ENCODE data around the gene RAB11FIP5. TPM values are rescaled to one million over a fixed set of nuclear protein-coding genes. Genes with fewer than 3 reads are reported as not detected.
"Not testable (repeated sequence)": the region's sequence is repeated elsewhere in the genome, so short reads cannot be mapped to it uniquely, and the experiment has no call there.

Gene RAB11FIP5
- total RNA-seq, 2 experiments from 2014 or later: 22.6 to 24.0 TPM

DNA sequence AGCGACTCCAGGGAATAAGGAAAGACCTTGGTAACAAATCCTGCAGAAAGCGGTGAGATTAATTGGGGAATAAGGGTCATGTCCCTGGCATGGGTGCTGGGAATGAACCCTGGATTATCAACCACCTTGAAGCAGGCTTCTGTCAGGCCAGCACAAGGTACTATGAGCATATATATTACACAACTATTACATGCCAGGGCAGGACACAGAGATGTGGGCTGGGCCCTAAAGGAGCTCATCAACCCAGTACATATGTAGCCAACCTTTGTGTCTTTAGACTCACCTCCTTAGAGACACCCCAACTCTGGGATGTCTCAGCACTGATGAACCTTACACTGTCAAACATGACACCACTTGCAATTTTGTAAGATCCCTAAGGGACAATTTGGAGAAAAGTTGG lies 44.6 kb downstream of the RAB11FIP5 start:
- no peaks in the 10 kb centered on the region for H3K36me3 Mint-ChIP-seq (ENCODE audit: low read depth)
- ChIA-PET POLR2A (no interaction called here), CTCF (no interaction called here)
- H3K27me3 Mint-ChIP-seq: peaks cover 3% of the 10 kb centered on the region
- H3K4me3 Mint-ChIP-seq: no peak overlapping the region
- H3K4me1 Mint-ChIP-seq: peaks cover 28% of the 10 kb centered on the region
- H3K27ac Mint-ChIP-seq: no peak overlapping the region
- DNase-seq: no peak
- no peaks in the 10 kb centered on the region for H3K9me3 Mint-ChIP-seq

DNA sequence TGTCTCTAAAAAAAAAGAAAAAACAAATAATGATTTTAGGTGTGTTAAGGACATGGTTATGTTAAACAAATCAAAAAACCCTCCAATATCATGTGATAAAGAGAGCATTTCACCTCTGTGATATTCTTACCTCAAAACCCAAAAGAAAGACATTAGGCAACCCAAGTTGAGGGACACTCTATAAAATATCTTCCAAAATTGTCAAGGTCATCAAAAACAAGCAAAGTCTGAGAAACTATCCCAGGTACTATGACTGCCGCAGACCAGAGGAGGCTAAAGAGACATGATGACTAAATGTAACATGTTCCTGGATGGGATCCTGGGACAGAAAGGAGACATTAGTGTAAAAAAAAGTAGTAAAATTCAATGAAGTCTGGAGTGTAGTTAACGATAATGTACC lies 45.7 kb downstream of the RAB11FIP5 start:
- Mint-ChIP-seq H3K36me3 (ENCODE audit: low read depth) (no peaks in the 10 kb centered on the region), H3K4me1 (peaks cover 26% of the 10 kb centered on the region), H3K27ac (no peak overlapping the region), H3K9me3 (no peaks in the 10 kb centered on the region), H3K27me3 (peaks cover 3% of the 10 kb centered on the region), H3K4me3 (no peak overlapping the region)
- ChIA-PET CTCF (no interaction called here), POLR2A (no interaction called here)
- DNase-seq: no peak

DNA sequence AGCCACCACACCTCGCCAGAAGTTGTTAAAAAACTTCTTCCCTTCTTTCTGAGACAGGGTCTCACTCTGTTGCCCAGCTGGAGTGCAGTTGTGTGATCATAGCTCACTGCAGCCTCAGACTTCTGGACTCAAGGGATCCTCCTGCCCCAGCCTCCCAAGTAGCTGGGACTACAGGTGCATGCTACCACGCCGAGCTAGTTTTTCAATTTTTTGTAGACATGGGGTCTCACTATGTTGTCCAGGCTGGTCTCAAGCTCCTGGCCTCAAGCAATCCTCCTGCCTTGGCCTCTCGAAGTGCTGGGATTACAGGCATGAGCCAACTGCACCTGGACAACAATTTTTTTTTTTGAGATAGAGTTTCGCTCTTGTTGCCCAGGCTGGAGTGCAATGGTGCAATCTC lies 47.7 kb downstream of the RAB11FIP5 start:
- peaks cover 19% of the 10 kb centered on the region for H3K4me1 Mint-ChIP-seq
- DNase-seq; POLR2A ChIA-PET; H3K27ac Mint-ChIP-seq; H3K36me3 Mint-ChIP-seq (ENCODE audit: low read depth); CTCF ChIA-PET; H3K4me3 Mint-ChIP-seq; H3K9me3 Mint-ChIP-seq; H3K27me3 Mint-ChIP-seq: not testable (repeated sequence)

DNA sequence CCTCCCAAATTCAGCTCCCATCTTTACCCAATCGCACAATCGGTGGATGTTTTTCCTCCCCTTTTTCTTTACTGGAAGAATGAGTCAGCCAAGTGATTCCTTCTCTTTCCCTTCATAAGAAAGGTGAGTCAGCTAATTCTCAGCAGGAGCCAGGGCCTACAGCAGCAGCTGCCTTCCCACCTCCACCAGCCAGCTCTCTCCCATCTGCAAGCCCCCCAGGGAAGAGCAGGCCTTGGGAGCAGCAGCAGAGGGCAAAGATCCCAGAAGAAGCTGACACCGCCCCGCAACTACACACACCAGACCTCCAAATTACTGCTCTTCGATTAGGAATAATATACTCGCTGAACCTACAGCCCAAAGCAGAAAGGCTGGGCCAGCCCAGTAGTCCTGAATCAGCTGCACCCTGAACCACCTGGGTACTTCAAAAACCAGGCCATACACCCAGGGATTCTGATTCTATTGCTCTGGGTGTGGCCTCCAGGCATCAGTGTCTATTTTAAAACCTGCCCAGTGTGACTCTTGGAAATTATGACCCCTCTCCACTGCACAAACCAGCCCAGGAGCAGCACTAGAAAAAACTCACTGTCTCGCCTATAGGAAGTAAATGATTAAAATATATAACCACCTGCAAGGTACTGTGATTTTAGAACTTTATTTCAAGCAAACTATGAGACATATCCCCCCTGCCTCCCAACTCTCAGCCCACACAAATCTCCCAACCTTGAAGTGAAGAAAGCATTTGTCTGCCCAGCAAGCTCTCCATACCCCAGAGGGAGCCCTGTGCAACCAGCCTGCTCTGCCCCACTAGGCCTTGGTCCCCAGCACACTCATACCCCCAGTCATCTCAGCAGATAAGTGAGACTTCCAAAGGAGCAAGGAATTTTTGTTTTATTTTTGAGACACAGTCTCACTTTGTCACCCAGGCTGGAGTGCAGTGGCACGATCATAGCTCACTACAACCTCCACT lies 48.6 kb downstream of the RAB11FIP5 start:
- POLR2A ChIA-PET: no interaction called here

DNA sequence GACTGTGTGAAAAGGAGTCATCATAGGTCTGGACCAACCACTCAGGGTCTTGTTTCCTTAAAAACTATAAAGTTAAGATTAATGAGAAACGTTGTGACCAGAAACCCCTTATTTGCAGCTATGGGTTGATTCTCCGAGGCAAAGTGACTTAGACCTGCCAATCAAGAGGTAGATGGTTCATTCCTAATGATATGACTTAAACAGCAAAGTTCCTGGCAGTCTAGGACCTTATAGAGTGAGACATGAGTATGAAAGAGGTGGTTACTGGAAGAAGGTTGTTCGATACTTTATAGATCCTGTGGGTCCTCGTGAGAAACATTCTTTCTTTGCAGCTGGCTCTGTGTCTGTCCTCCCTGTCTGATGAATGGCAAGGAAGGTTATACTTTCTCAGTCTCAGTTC lies 49.3 kb downstream of the RAB11FIP5 start:
- Mint-ChIP-seq H3K36me3 (ENCODE audit: low read depth) (no peaks in the 10 kb centered on the region), H3K4me3 (no peak overlapping the region), H3K9me3 (no peaks in the 10 kb centered on the region), H3K4me1 (peaks cover 8% of the 10 kb centered on the region), H3K27ac (no peak overlapping the region), H3K27me3 (no peaks in the 10 kb centered on the region)
- ChIA-PET POLR2A (no interaction called here), CTCF (interaction anchor here (2.1 kb wide), 1 partner anchor 114 kb away, joined by 5 read pairs; no protein-coding TSS in a partner anchor)
- no peak for DNase-seq

More for the DNA sequence above, 48.6 kb downstream of the RAB11FIP5 start:
- H3K4me1 Mint-ChIP-seq: peaks cover 11% of the 10 kb centered on the region
- no peaks in the 10 kb centered on the region for H3K27me3 Mint-ChIP-seq
- H3K9me3 Mint-ChIP-seq: no peaks in the 10 kb centered on the region
- CTCF ChIA-PET: interaction anchor here (2.1 kb wide), 1 partner anchor 113 kb away, joined by 5 read pairs; no protein-coding TSS in a partner anchor
- no peak overlapping the region for H3K27ac Mint-ChIP-seq
- no peaks in the 10 kb centered on the region for H3K36me3 Mint-ChIP-seq (ENCODE audit: low read depth)
- H3K4me3 Mint-ChIP-seq: no peak overlapping the region
- no peak for DNase-seq

DNA sequence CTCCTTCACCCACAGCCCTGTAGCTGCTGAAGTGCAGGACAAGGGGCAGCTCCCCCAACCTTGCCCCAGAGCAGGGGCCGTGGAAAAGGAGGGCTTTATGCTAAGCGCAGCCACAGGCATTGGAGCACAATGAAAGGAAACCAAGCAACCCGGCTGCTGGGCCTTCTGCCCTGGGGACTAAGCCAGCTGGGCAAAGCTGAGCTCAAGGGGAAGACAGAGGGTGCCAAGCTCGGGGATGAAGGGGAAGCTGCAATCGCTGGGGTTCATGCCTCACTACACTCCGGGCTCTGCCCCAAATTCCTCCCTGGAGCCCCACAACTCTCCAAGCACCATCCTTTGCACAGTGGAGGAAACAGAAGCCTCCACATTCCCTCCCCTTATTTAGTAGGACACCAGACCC lies 53.6 kb downstream of the RAB11FIP5 start:
- no peaks in the 10 kb centered on the region for H3K4me1 Mint-ChIP-seq

DNA sequence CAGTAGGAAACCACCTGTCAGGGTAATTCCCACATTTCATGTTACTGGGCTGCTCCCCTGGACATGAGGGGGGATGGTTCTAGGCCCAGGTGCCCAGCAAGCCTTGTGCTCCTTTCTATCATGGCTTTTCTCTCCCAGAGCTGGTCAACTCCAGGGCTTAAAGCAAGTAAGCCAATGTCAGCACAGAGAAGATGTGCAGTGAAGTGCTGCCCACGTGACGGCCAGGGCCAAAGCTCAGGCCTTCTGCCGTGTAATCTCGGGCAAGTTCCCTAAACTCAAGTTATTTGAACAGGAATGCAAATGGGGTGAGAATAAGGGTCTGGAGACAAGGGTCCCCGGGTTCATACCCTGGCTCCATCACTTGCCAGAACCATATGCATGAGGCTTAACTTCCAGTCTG lies 57.8 kb downstream of the RAB11FIP5 start:
- H3K27ac Mint-ChIP-seq: no peak overlapping the region
- no peaks in the 10 kb centered on the region for H3K9me3 Mint-ChIP-seq
- CTCF ChIA-PET: no interaction called here

More for the DNA sequence above, 53.6 kb downstream of the RAB11FIP5 start:
- ChIA-PET CTCF (no interaction called here), POLR2A (no interaction called here)
- Mint-ChIP-seq H3K27me3 (no peaks in the 10 kb centered on the region), H3K36me3 (ENCODE audit: low read depth) (peaks cover 14% of the 10 kb centered on the region), H3K4me3 (no peak overlapping the region), H3K9me3 (no peaks in the 10 kb centered on the region), H3K27ac (no peak overlapping the region)
- no peak for DNase-seq

DNA sequence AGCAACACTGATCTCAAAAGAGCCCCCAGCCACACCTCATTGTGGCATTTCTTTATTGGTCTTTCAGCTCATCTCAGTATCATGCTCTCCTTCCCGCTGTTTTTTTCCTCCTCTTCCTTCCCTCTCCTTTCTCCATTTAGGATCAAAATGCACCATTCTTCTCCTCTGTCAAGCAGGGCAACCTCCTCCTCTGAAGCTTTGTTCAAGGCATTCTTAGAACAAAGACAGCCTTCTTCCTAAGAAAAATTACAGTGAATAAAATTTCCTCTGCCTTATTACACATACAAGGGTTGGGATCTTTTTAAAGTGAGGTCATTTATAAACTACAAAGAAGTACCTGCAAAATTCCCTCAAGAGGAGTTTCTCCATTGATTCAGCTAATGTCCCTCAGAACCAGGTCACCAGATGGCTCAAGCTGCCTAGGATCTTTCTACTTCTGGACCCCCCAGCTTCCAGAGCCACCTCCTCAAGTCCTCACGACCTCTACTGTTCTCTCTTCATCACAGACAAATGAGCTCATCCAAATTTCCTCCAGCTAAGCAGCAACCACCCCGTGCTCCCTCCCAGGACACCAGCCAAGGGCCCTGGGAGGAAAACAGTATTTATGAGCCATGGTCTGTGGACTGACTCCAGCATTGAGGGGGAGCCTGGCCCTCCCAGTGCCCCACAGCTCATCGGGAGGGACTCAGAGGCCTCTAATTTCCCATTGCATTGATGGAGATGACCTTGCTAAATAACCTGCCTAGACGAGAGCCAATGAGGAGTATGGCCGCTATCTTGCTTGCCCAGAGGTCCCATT lies 59.2 kb downstream of the RAB11FIP5 start:
- H3K27me3 Mint-ChIP-seq: no peaks in the 10 kb centered on the region
- H3K4me1 Mint-ChIP-seq: no peaks in the 10 kb centered on the region
- POLR2A ChIA-PET: no interaction called here
- H3K4me3 Mint-ChIP-seq: no peak overlapping the region
- no peaks in the 10 kb centered on the region for H3K9me3 Mint-ChIP-seq
- H3K36me3 Mint-ChIP-seq (ENCODE audit: low read depth): peaks cover 14% of the 10 kb centered on the region
- no peak for DNase-seq
- H3K27ac Mint-ChIP-seq: no peak overlapping the region
- CTCF ChIA-PET: interaction anchor here (1.2 kb wide), 1 partner anchor 124 kb away, joined by 3 read pairs; no protein-coding TSS in a partner anchor

More for the DNA sequence above, 57.8 kb downstream of the RAB11FIP5 start:
- POLR2A ChIA-PET: no interaction called here
- H3K4me1 Mint-ChIP-seq: no peaks in the 10 kb centered on the region
- DNase-seq: no peak
- H3K36me3 Mint-ChIP-seq (ENCODE audit: low read depth): peaks cover 14% of the 10 kb centered on the region
- H3K4me3 Mint-ChIP-seq: no peak overlapping the region
- no peaks in the 10 kb centered on the region for H3K27me3 Mint-ChIP-seq

DNA sequence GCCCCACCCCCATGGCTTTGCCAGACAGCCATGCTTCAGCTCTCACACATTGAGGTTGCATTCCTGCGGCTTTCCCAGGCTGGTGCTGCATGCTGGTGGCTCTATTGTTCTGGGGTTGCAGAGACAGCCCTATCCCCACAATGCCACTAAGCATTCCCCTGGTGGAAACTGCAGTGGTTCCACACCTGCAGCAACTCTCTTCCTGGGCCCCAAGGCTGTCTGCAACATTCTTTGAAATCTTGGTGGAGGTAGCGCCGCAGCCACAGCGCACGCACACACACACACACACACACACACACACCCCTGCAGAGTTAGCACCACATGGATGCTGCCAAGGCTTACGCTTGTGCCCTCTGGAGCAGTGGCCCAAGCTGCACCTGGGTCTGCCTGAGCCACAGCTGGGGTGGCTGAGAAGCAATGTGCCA lies 62.6 kb downstream of the RAB11FIP5 start:
- no peaks in the 10 kb centered on the region for H3K27me3 Mint-ChIP-seq
- no peak overlapping the region for H3K4me3 Mint-ChIP-seq
- POLR2A ChIA-PET: no interaction called here
- DNase-seq: no peak
- H3K27ac Mint-ChIP-seq: no peak overlapping the region
- no peaks in the 10 kb centered on the region for H3K36me3 Mint-ChIP-seq (ENCODE audit: low read depth)
- CTCF ChIA-PET: no interaction called here
- no peaks in the 10 kb centered on the region for H3K4me1 Mint-ChIP-seq
- no peaks in the 10 kb centered on the region for H3K9me3 Mint-ChIP-seq

DNA sequence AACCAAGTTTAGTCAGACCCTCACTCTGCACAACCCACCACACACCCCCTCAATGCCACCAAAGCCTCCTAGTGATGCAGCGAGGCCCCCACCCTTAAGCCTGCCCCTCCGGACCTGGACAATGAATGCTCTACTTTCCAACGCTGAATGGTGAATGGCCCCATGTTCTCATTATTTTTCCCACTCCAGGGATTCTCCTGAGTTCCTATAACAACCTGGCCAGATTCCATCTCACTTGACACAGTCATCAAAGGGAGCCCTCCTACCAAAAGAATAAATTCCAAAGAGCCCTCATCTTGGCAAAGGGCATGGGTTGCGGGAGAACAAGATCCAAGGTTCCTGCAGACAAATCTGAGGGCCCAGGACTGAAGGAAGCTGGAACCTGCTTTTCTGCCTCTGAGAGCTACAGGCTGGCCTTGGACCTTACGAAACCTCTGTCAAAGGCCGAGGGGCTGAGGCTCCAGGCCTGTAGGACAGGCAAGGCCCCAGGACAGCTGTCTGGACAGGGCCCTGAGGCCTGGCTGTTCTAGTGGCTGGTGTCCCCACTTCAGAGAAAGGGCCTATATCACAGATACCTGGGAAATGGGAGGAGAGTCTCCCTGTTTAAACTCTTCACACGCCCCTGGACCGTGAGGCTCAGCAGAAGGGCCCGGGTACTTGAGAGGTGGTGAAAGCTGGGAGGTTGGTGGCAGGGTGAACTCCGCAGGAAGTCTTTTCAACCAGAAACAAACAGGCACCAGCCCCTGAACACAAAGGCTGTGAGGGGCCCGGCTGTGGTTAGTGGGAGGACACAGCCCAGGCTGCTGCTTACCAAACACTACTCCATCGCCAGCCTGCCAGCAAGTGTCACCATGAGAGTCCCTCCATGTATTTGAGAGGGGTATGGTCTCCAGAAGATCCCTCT lies 68.6 kb downstream of the RAB11FIP5 start:
- Mint-ChIP-seq H3K9me3 (no peaks in the 10 kb centered on the region), H3K27ac (no peak overlapping the region), H3K4me1 (no peaks in the 10 kb centered on the region), H3K36me3 (ENCODE audit: low read depth) (no peaks in the 10 kb centered on the region), H3K4me3 (no peak overlapping the region), H3K27me3 (no peaks in the 10 kb centered on the region)
- POLR2A ChIA-PET: no interaction called here
- CTCF ChIA-PET: no interaction called here
- no peak for DNase-seq

DNA sequence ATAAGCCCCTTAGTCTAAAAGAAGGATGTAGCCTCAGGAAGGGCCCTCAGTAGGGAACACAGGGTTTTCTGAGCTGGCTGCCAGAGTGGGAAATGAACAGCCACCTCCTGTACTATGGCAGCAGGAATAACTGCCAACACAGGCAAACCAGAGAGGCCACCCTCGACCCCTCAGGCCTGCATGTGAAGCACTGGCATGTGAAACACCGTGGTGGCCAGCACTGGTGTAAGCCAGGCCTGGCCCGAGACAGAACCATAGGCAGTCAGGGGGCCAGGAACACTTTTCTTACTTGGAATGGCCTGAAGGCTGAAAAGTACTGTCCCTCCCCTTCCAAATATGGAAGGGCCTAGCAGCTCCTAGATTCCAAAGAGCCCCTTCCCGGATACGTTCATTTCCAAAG lies 69.5 kb downstream of the RAB11FIP5 start:
- no peak for DNase-seq
- H3K4me1 Mint-ChIP-seq: no peaks in the 10 kb centered on the region
- no peak overlapping the region for H3K27ac Mint-ChIP-seq
- no peak overlapping the region for H3K4me3 Mint-ChIP-seq
- ChIA-PET CTCF (interaction anchor here (0.7 kb wide), 1 partner anchor 134 kb away, joined by 3 read pairs; no protein-coding TSS in a partner anchor), POLR2A (no interaction called here)
- H3K36me3 Mint-ChIP-seq (ENCODE audit: low read depth): no peaks in the 10 kb centered on the region
- no peaks in the 10 kb centered on the region for H3K9me3 Mint-ChIP-seq
- no peaks in the 10 kb centered on the region for H3K27me3 Mint-ChIP-seq

DNA sequence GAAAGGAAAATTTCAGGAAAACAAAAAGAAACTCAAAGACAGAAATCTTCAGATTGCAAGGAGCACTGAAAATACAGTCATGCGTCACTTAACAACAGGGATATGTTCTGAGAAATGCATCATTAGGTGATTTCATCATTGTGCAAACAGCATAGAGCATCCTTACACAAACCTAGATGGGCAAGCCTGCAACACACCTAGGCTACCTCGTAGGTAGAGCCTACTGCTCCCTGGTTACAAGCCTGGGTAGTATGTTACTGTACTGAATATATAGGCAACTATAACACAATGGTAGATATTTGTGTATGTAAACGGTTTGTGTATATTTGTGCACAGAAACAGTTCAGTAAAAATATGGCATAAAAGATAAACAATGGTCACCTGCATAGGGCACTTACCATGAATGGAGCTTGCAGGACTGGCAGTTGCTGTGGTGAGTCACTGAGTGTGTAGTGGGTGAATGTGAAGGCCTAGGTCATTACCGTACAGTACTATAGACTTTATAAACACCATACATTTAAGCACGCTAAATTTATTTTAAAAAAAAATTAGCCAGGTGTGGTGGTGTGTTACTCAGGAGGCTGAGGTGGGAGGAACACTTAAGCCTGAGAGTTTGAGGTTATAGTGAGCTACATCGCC lies 74.7 kb downstream of the RAB11FIP5 start:
- ChIA-PET POLR2A (no interaction called here), CTCF (no interaction called here)
- H3K27ac Mint-ChIP-seq: no peak overlapping the region
- no peaks in the 10 kb centered on the region for H3K9me3 Mint-ChIP-seq
- no peak for DNase-seq
- no peaks in the 10 kb centered on the region for H3K4me1 Mint-ChIP-seq
- H3K4me3 Mint-ChIP-seq: no peak overlapping the region
- no peaks in the 10 kb centered on the region for H3K27me3 Mint-ChIP-seq
- H3K36me3 Mint-ChIP-seq (ENCODE audit: low read depth): no peaks in the 10 kb centered on the region

Data from activated CD4-positive, alpha-beta memory T cell treated with anti-CD3 and anti-CD28 coated beads, Interleukin-2, amount 10 ng/mL, durations not matched to agents 7 days and 5 days (primary cell).